A549 (cell line): ENCODE measurements around the gene AMPD3. TPM values are rescaled to one million over a fixed set of nuclear protein-coding genes. Genes with fewer than 3 reads are reported as not detected.

Experiments
- ATAC-seq, 2 experiments: fragments of 200-7000 bp in 1 of 2; fragments of >200 bp in 1 of 2; cut with Nextera tagmentation in 1 of 2; cut with Tn5 transposase in 1 of 2; 3 replicates each; pipeline versions ENCODE4 v1.8.0 to v1.9.1; 2018 to 2020; ENCODE audit warnings: mild to moderate bottlenecking in 1 of 2, moderate library complexity in 1 of 2
- CTCF ChIA-PET: fragments of 300-600 bp; sonication (Branson Sonifier 250); formaldehyde crosslinking; extraction: SDS; loops from one replicate; lab custom pipeline; 2021; ENCODE audit warnings: antibody characterized with exemption, inconsistent platforms; lab: Yijun Ruan, JAX
- POLR2A ChIA-PET: fragments of 350-600 bp; formaldehyde crosslinking; extraction: SDS; loops from one replicate; lab custom pipeline; 2021; ENCODE audit warnings: antibody characterized with exemption, inconsistent platforms; lab: Yijun Ruan, JAX
- DNase-seq, 2 experiments: peaks; one replicate each; pipeline versions ENCODE4 v3.0.0 to v3.0.0-alpha.2; 2011 to 2016; ENCODE audit warnings: low read depth in 1 of 2, low spot score in 1 of 2
- FAIRE-seq: peaks from 2 replicates; lab custom pipeline; 2011; peaks lifted over from hg19 to GRCh38; lab: Jason Lieb, UNC
- H3K27ac ChIP-seq, 2 experiments: fragments of >200 bp; sonication (Bioruptor Twin); formaldehyde crosslinking; 3 replicates each; pipeline ENCODE4 v1.5.1; 2016 to 2017
- H3K4me1 ChIP-seq: fragments of >200 bp; sonication (Bioruptor Twin); formaldehyde crosslinking; 3 replicates; pipeline ENCODE4 v1.6.1; 2016
- H3K4me2 ChIP-seq: fragments of >200 bp; sonication (Bioruptor Twin); formaldehyde crosslinking; 3 replicates; pipeline ENCODE4 v1.6.1; 2016
- H3K4me3 ChIP-seq: fragments of >200 bp; sonication (Bioruptor Twin); formaldehyde crosslinking; 3 replicates; pipeline ENCODE4 v1.5.1; 2016
- H3K9me3 ChIP-seq: fragments of >200 bp; sonication (Bioruptor Twin); formaldehyde crosslinking; 3 replicates; pipeline ENCODE4 v1.6.1; 2016
- BCL3 ChIP-seq: fragments of >200 bp; sonication (Bioruptor Twin); formaldehyde crosslinking; IDR thresholded peaks from 3 replicates; pipeline ENCODE4 v1.6.1; 2016
- CEBPB ChIP-seq, 2 experiments: fragments of >200 bp in 1 of 2; sonication (Bioruptor Twin) in 1 of 2; formaldehyde crosslinking in 1 of 2; IDR thresholded peaks; 2 replicates each; pipeline ENCODE4 v1.6.1; 2012 to 2016
- EHF ChIP-seq: fragments of 250-450 bp; sonication (Bioruptor Pico); IDR thresholded peaks from 2 replicates; pipeline ENCODE4 v1.5.0; 2020; ENCODE audit warnings: mild to moderate bottlenecking
- EHMT2 ChIP-seq: fragments of 200-600 bp; sonication (generic); IDR thresholded peaks from 2 replicates; pipeline ENCODE4 v1.6.1; 2016; ENCODE audit warnings: antibody characterized with exemption, low read depth, mild to moderate bottlenecking, moderate library complexity
- ESRRA ChIP-seq: fragments of 150-350 bp; IDR thresholded peaks from 2 replicates; pipeline ENCODE4 v1.6.1; 2014; ENCODE audit warnings: mild to moderate bottlenecking, low read length, borderline replicate concordance
- FOSL2 ChIP-seq, 2 experiments: fragments of 450-650 bp in 1 of 2; fragments of >200 bp in 1 of 2; sonication (Bioruptor Twin) in 1 of 2; formaldehyde crosslinking; IDR thresholded peaks; 2 replicates each; pipeline versions ENCODE4 v1.5.0 to v1.6.1; 2016 to 2020; ENCODE audit warnings: mild to moderate bottlenecking in 1 of 2, moderate library complexity in 1 of 2
- FOXS1 ChIP-seq: fragments of 250-450 bp; sonication (Bioruptor Pico); IDR thresholded peaks from 2 replicates; pipeline ENCODE4 v1.5.0; 2020; ENCODE audit warnings: mild to moderate bottlenecking, moderate library complexity
- GATA3 ChIP-seq: IDR thresholded peaks from 2 replicates; pipeline ENCODE4 v1.6.1; 2012; ENCODE audit warnings: borderline replicate concordance
- JUNB ChIP-seq: fragments of >200 bp; sonication (Bioruptor Twin); formaldehyde crosslinking; IDR thresholded peaks from 2 replicates; pipeline ENCODE4 v1.6.1; 2016
- KDM5A ChIP-seq: fragments of 200-600 bp; sonication (generic); IDR thresholded peaks from 2 replicates; pipeline ENCODE4 v1.6.1; 2016; ENCODE audit warnings: antibody characterized with exemption, mild to moderate bottlenecking
- MAX ChIP-seq: IDR thresholded peaks from 2 replicates; pipeline ENCODE4 v1.6.1; 2012
- MYC ChIP-seq: IDR thresholded peaks from 2 replicates; pipeline ENCODE4 v1.6.1; 2012; ENCODE audit warnings: mild to moderate bottlenecking, inconsistent platforms, low read length, improper control_type of control experiment, borderline replicate concordance
- NPAS2 ChIP-seq: fragments of 250-450 bp; sonication (Bioruptor Pico); IDR thresholded peaks from 2 replicates; pipeline ENCODE4 v1.8.0; 2022; ENCODE audit warnings: mild to moderate bottlenecking, moderate library complexity, borderline replicate concordance
- PHF8 ChIP-seq: fragments of 200-600 bp; sonication (generic); IDR thresholded peaks from 2 replicates; pipeline ENCODE4 v1.6.1; 2016; ENCODE audit warnings: low read depth, mild to moderate bottlenecking, antibody characterized with exemption, moderate library complexity, borderline replicate concordance
- RCOR1 ChIP-seq: fragments of 150-350 bp; IDR thresholded peaks from 2 replicates; pipeline ENCODE4 v1.6.1; 2014; ENCODE audit warnings: antibody characterized with exemption, low read length, low read depth
- RFX5 ChIP-seq: fragments of 450-650 bp; IDR thresholded peaks from 2 replicates; pipeline ENCODE4 v1.7.1; 2014; ENCODE audit warnings: antibody characterized with exemption, mild to moderate bottlenecking, moderate library complexity
- WGBS: methylation state at CpG from one replicate; pipeline ENCODE4 v1.1.6; 2017; ENCODE audit errors: missing lambda C conversion rate; 5-methylcytosine and 5-hydroxymethylcytosine counted together
- polyA plus RNA-seq, 4 experiments: library from polyadenylated mRNA; depleted of rRNA in 3 of 4; stranded (reverse); fragments of >200 nt; fragmentation: RNase III in 1 of 4; extraction: RNeasy Plus Mini Kit Qiagen cat#74134 plus additional on column Dnase treatment in 1 of 4; gene quantifications; 2 replicates in 3 of 4; 3 replicates in 1 of 4; pipeline ENCODE4 v1.2.3, GENCODE V29; 2011 to 2017
- TF ChIP-seq, protein P1 (sequence below): fragments of 200-600 bp; sonication (generic); IDR thresholded peaks from 2 replicates; pipeline ENCODE4 v1.6.1; 2016; ENCODE audit warnings: antibody characterized with exemption, mild to moderate bottlenecking, moderate library complexity
- TF ChIP-seq, protein P2 (sequence below): IDR thresholded peaks from 2 replicates; pipeline ENCODE4 v1.6.1; 2012
- TF ChIP-seq, protein P3 (sequence below): fragments of >200 bp; sonication (Bioruptor Twin); formaldehyde crosslinking; IDR thresholded peaks from 2 replicates; pipeline ENCODE4 v1.6.1; 2016
- TF ChIP-seq, protein P4 (sequence below): fragments of 250-450 bp; sonication (Bioruptor Pico); IDR thresholded peaks from 2 replicates; pipeline ENCODE4 v1.5.0; 2020; ENCODE audit warnings: low read depth, mild to moderate bottlenecking, moderate library complexity
- TF ChIP-seq, protein P5 (sequence below): fragments of 250-450 bp; sonication (Bioruptor Pico); IDR thresholded peaks from 2 replicates; pipeline ENCODE4 v1.5.0; 2021; ENCODE audit warnings: mild to moderate bottlenecking, moderate library complexity, borderline replicate concordance

Gene AMPD3
- polyA plus RNA-seq, 2 of the 4 experiments (the other 2 are of a cell fraction): 3.1 to 4.7 TPM

DNA sequence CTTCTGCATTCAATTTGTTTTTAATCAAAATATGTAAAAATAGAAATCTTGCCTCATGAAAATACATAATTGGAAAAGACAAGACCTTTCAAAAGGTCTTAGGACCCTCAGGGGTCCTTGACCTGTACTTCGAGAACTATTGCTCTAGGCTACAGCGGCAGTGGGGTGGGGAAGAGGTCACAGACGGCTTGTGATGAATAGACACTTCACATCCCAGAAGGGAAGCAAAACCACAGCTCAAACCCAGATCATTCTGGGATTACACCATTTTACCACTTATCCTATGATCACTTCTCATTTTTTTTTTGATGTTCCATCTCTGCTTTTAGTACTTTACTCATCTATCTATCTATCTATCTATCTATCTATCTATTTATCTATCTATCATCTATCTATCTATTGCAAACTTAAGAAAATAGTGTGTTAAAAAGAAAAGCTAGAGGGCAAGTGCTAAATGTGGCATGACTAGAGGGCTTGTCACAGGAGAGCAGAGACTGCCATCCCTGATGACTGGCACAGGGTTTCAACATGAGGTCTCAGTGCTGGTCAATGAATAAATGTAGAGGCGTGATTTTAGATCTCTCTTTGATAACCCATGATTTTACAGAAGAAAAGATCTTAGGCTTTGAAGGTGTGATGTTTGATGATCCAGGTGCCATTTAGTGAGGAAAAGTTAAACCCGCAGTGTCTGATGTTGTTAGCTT lies 48.9 kb downstream of the AMPD3 start:
- H3K9me3 ChIP-seq: no peaks in the 10 kb centered on the region
- ATAC-seq: no peak
- H3K27ac ChIP-seq: no peak overlapping the region
- H3K4me3 ChIP-seq: no peak overlapping the region
- H3K4me1 ChIP-seq: no peaks in the 10 kb centered on the region
- TF ChIP-seq, protein P1, sequence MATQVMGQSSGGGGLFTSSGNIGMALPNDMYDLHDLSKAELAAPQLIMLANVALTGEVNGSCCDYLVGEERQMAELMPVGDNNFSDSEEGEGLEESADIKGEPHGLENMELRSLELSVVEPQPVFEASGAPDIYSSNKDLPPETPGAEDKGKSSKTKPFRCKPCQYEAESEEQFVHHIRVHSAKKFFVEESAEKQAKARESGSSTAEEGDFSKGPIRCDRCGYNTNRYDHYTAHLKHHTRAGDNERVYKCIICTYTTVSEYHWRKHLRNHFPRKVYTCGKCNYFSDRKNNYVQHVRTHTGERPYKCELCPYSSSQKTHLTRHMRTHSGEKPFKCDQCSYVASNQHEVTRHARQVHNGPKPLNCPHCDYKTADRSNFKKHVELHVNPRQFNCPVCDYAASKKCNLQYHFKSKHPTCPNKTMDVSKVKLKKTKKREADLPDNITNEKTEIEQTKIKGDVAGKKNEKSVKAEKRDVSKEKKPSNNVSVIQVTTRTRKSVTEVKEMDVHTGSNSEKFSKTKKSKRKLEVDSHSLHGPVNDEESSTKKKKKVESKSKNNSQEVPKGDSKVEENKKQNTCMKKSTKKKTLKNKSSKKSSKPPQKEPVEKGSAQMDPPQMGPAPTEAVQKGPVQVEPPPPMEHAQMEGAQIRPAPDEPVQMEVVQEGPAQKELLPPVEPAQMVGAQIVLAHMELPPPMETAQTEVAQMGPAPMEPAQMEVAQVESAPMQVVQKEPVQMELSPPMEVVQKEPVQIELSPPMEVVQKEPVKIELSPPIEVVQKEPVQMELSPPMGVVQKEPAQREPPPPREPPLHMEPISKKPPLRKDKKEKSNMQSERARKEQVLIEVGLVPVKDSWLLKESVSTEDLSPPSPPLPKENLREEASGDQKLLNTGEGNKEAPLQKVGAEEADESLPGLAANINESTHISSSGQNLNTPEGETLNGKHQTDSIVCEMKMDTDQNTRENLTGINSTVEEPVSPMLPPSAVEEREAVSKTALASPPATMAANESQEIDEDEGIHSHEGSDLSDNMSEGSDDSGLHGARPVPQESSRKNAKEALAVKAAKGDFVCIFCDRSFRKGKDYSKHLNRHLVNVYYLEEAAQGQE: no peak
- no peak for TF ChIP-seq MYC
- no peak for TF ChIP-seq ESRRA
- TF ChIP-seq JUNB: no peak
- no peak for TF ChIP-seq BCL3
- TF ChIP-seq, protein P2, sequence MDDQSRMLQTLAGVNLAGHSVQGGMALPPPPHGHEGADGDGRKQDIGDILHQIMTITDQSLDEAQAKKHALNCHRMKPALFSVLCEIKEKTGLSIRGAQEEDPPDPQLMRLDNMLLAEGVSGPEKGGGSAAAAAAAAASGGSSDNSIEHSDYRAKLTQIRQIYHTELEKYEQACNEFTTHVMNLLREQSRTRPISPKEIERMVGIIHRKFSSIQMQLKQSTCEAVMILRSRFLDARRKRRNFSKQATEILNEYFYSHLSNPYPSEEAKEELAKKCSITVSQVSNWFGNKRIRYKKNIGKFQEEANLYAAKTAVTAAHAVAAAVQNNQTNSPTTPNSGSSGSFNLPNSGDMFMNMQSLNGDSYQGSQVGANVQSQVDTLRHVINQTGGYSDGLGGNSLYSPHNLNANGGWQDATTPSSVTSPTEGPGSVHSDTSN: no peak
- TF ChIP-seq RCOR1: no peak
- no peak for TF ChIP-seq GATA3
- no peak for TF ChIP-seq PHF8
- no peak for TF ChIP-seq RFX5
- TF ChIP-seq NPAS2 (CRISPR knock-in tag): no peak
- TF ChIP-seq, protein P3, sequence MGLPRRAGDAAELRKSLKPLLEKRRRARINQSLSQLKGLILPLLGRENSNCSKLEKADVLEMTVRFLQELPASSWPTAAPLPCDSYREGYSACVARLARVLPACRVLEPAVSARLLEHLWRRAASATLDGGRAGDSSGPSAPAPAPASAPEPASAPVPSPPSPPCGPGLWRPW: no peak
- no peak for TF ChIP-seq MAX
- 91% methylated on average over 5 of the region's 5 CpGs for WGBS
- ChIA-PET POLR2A (interaction anchor here (1.1 kb wide), 1 partner anchor 37 kb away, joined by 4 read pairs; the partner anchor contains the start of gene RNF141), CTCF (interaction anchor here (0.6 to 2.0 kb wide), 6 partner anchors 8 to 98 kb away, joined by 3 to 9 read pairs (median 4); no protein-coding TSS in a partner anchor)
- no peak overlapping the region for H3K4me2 ChIP-seq
- no peak for DNase-seq
- FAIRE-seq: no peak

DNA sequence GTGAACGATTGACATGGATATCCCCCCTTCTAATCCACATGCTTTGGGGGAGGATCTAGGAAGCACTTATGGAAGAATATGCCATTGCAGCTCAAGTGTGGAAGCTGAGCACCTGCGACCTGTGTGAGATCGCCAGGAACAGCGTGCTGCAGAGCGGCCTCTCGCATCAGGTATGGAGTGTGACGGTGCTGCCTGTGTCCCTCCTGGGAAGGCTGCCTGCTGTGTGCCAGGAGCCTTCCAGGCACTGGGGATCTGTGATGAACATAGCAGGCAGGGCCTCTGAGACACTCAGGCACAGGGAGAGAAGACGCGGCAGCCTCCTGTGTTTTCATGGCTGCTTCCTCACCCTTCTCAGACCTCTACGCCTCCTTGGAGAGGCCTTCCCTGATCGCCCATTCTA lies 49.4 kb downstream of the AMPD3 start:
- no peaks in the 10 kb centered on the region for H3K9me3 ChIP-seq
- TF ChIP-seq, protein P4, sequence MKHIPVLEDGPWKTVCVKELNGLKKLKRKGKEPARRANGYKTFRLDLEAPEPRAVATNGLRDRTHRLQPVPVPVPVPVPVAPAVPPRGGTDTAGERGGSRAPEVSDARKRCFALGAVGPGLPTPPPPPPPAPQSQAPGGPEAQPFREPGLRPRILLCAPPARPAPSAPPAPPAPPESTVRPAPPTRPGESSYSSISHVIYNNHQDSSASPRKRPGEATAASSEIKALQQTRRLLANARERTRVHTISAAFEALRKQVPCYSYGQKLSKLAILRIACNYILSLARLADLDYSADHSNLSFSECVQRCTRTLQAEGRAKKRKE (CRISPR knock-in tag): no peak
- TF ChIP-seq, protein P5, sequence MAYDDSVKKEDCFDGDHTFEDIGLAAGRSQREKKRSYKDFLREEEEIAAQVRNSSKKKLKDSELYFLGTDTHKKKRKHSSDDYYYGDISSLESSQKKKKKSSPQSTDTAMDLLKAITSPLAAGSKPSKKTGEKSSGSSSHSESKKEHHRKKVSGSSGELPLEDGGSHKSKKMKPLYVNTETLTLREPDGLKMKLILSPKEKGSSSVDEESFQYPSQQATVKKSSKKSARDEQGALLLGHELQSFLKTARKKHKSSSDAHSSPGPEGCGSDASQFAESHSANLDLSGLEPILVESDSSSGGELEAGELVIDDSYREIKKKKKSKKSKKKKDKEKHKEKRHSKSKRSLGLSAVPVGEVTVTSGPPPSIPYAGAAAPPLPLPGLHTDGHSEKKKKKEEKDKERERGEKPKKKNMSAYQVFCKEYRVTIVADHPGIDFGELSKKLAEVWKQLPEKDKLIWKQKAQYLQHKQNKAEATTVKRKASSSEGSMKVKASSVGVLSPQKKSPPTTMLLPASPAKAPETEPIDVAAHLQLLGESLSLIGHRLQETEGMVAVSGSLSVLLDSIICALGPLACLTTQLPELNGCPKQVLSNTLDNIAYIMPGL (CRISPR knock-in tag): no peak
- TF ChIP-seq EHF (CRISPR knock-in tag) (no peak), FOXS1 (no peak), CEBPB (IDR thresholded peaks at IDR 0.05) (no peak), EHMT2 (no peak), BCL3 (no peak), MAX (no peak), FOSL2 (IDR thresholded peaks at IDR 0.05) (no peak), FOSL2 (CRISPR knock-in tag; IDR thresholded peaks at IDR 0.05) (no peak), KDM5A (no peak)
- FAIRE-seq (no peak), DNase-seq (no peak), ATAC-seq (no peak)
- no peaks in the 10 kb centered on the region for H3K4me1 ChIP-seq
- CTCF ChIA-PET: interaction anchor here (1.1 to 1.8 kb wide), 5 partner anchors 9 to 98 kb away, joined by 3 to 9 read pairs (median 4); partner anchors contain the start of gene RNF141
- WGBS: 97% methylated on average over 11 of the region's 11 CpGs
- no peak overlapping the region for H3K27ac ChIP-seq
- POLR2A ChIA-PET: interaction anchor here (1.1 kb wide), 1 partner anchor 36 kb away, joined by 4 read pairs; the partner anchor contains the start of gene RNF141
- no peak overlapping the region for H3K4me3 ChIP-seq
- H3K4me2 ChIP-seq: no peak overlapping the region
